Mesenchymal stem cell (in vitro differentiated cells and primary cell): ENCODE data around the gene CLIP3.
"Not testable (repeated sequence)": the region's sequence is repeated elsewhere in the genome, so short reads cannot be mapped to it uniquely, and the experiment has no call there.

Experiments used
- DNase-seq: peaks from one replicate; pipeline ENCODE4 v3.0.0-alpha.2; 2013
- H2AFZ ChIP-seq: one replicate; pipeline ENCODE4 v1.6.1; 2013; ENCODE audit warnings: low read depth, mild to moderate bottlenecking, control low read depth, inconsistent platforms, low read length, moderate library complexity
- H2AK5ac ChIP-seq: 2 replicates; pipeline ENCODE4 v1.6.1; 2013; ENCODE audit warnings: low read length, moderate library complexity, mild to moderate bottlenecking, inconsistent platforms; ENCODE audit not compliant: severe bottlenecking
- H2BK120ac ChIP-seq: one replicate; pipeline ENCODE4 v1.6.1; 2013; ENCODE audit warnings: low read depth, mild to moderate bottlenecking, inconsistent platforms, low read length, moderate library complexity
- H2BK12ac ChIP-seq, 2 experiments: one replicate each; pipeline ENCODE4 v1.6.1; 2013; ENCODE audit warnings: inconsistent platforms in 2 of 2, low read length in 2 of 2, mild to moderate bottlenecking in 2 of 2, moderate library complexity in 2 of 2, control low read depth in 1 of 2
- H2BK15ac ChIP-seq: one replicate; pipeline ENCODE4 v1.6.1; 2013; ENCODE audit warnings: mild to moderate bottlenecking, low read depth, inconsistent platforms; ENCODE audit not compliant: poor library complexity, severe bottlenecking
- H2BK5ac ChIP-seq: 2 replicates; pipeline ENCODE4 v1.6.1; 2013; ENCODE audit warnings: low read depth, mild to moderate bottlenecking, low read length, control low read depth, inconsistent platforms; ENCODE audit not compliant: poor library complexity, severe bottlenecking
- H3K14ac ChIP-seq, 2 experiments: one replicate each; pipeline ENCODE4 v1.6.1; 2013; ENCODE audit warnings: inconsistent platforms in 2 of 2, low read length in 2 of 2, control low read depth in 1 of 2, mild to moderate bottlenecking in 1 of 2, moderate library complexity in 1 of 2
- H3K18ac ChIP-seq, 2 experiments: one replicate each; pipeline ENCODE4 v1.6.1; 2013; ENCODE audit warnings: inconsistent platforms in 2 of 2, low read length in 2 of 2, control low read depth in 1 of 2, low read depth in 1 of 2, mild to moderate bottlenecking in 1 of 2
- H3K23ac ChIP-seq, 2 experiments: one replicate each; pipeline ENCODE4 v1.6.1; 2013; ENCODE audit warnings: inconsistent platforms in 2 of 2, low read length in 2 of 2, mild to moderate bottlenecking in 2 of 2, moderate library complexity in 2 of 2, control low read depth in 1 of 2
- H3K27ac ChIP-seq: 2 replicates; pipeline ENCODE4 v1.5.1; 2013; ENCODE audit warnings: mild to moderate bottlenecking, moderate library complexity, low read length, control low read depth, inconsistent platforms; ENCODE audit not compliant: poor library complexity, severe bottlenecking
- H3K27me3 ChIP-seq, 2 experiments: 2 replicates each; pipeline versions ENCODE4 v1.6.1 to v1.7.0; 2013; ENCODE audit warnings: low read length in 2 of 2, mild to moderate bottlenecking in 2 of 2, moderate library complexity in 2 of 2, control low read depth in 1 of 2, inconsistent platforms in 1 of 2; ENCODE audit not compliant: control insufficient read depth in 1 of 2, insufficient read depth in 1 of 2
- H3K36me3 ChIP-seq, 2 experiments: 2 replicates each; pipeline versions ENCODE4 v1.6.1 to v1.7.0; 2013; ENCODE audit warnings: low read length in 2 of 2, control low read depth in 1 of 2, inconsistent platforms in 1 of 2, low read depth in 1 of 2, mild to moderate bottlenecking in 1 of 2; ENCODE audit not compliant: insufficient read depth in 2 of 2, control insufficient read depth in 1 of 2
- H3K4ac ChIP-seq, 2 experiments: one replicate each; pipeline ENCODE4 v1.6.1; 2013; ENCODE audit warnings: inconsistent platforms in 2 of 2, low read length in 2 of 2, mild to moderate bottlenecking in 2 of 2, moderate library complexity in 2 of 2, control low read depth in 1 of 2, low read depth in 1 of 2
- H3K4me1 ChIP-seq: 2 replicates; pipeline ENCODE4 v1.6.1; 2013; ENCODE audit warnings: low read depth, low read length, control low read depth; ENCODE audit not compliant: control insufficient read depth, insufficient read depth
- H3K4me2 ChIP-seq: 2 replicates; pipeline ENCODE4 v1.6.1; 2013; ENCODE audit warnings: low read length, mild to moderate bottlenecking, inconsistent platforms; ENCODE audit not compliant: poor library complexity, severe bottlenecking
- H3K4me3 ChIP-seq, 2 experiments: 2 replicates each; pipeline versions ENCODE4 v1.5.1 to v1.7.0; 2013; ENCODE audit warnings: low read length in 2 of 2, mild to moderate bottlenecking in 2 of 2, control low read depth in 1 of 2, low read depth in 1 of 2; ENCODE audit not compliant: insufficient read depth in 1 of 2
- H3K79me1 ChIP-seq: replicated peaks from 2 replicates; pipeline ENCODE4 v1.6.1; 2013; ENCODE audit warnings: mild to moderate bottlenecking, control low read depth, low read length, inconsistent platforms; ENCODE audit not compliant: poor library complexity, severe bottlenecking
- H3K9ac ChIP-seq: 2 replicates; pipeline ENCODE4 v1.7.0; 2013; ENCODE audit warnings: mild to moderate bottlenecking, low read length, moderate library complexity
- H3K9me3 ChIP-seq: 2 replicates; pipeline ENCODE4 v1.7.0; 2013; ENCODE audit warnings: mild to moderate bottlenecking, low read length; ENCODE audit not compliant: control insufficient read depth
- H4K8ac ChIP-seq: one replicate; pipeline ENCODE4 v1.6.1; 2013; ENCODE audit warnings: inconsistent platforms, mild to moderate bottlenecking, low read length, moderate library complexity
- H4K91ac ChIP-seq: one replicate; pipeline ENCODE4 v1.6.1; 2013; ENCODE audit warnings: mild to moderate bottlenecking, low read length, inconsistent platforms
- WGBS: methylation state at CpG from one replicate; pipeline ENCODE4 v1.1.7; 2013; ENCODE audit warnings: mixed read lengths; 5-methylcytosine and 5-hydroxymethylcytosine counted together

Gene CLIP3

GRCh38 chr19:36073121-36073876 lies 40.6 kb upstream of the CLIP3 start:
- no peak overlapping the region for H2AK5ac ChIP-seq
- H3K9me3 ChIP-seq, result no peaks in the 10 kb centered on the region
- no peak overlapping the region for H3K18ac ChIP-seq
- no peak overlapping the region for H3K4me3 ChIP-seq
- H2BK5ac ChIP-seq, result no peak overlapping the region
- no peak overlapping the region for H2BK12ac ChIP-seq
- no peak overlapping the region for H4K8ac ChIP-seq
- no peak overlapping the region for H3K27ac ChIP-seq
- H2AFZ ChIP-seq, result no peak overlapping the region
- H3K36me3 ChIP-seq, result peaks cover 0 to 14% of the 10 kb centered on the region in 2 experiments
- 84% methylated on average over 10 of the region's 10 CpGs for WGBS
- no peak overlapping the region for H3K9ac ChIP-seq
- no peak for DNase-seq
- H3K4me1 ChIP-seq, result peaks cover 3% of the 10 kb centered on the region
- no peak overlapping the region for H4K91ac ChIP-seq
- peaks cover 5% of the 10 kb centered on the region for H3K79me1 ChIP-seq
- no peaks in the 10 kb centered on the region for H3K27me3 ChIP-seq
- no peak overlapping the region for H3K14ac ChIP-seq
- H2BK15ac ChIP-seq, result no peak overlapping the region
- H3K4me2 ChIP-seq, result no peak overlapping the region
- no peak overlapping the region for H3K4ac ChIP-seq
- H2BK120ac ChIP-seq, result no peak overlapping the region
- H3K23ac ChIP-seq, result no peak overlapping the region

- no peaks in the 10 kb centered on the region for H3K27me3 ChIP-seq
- no peak overlapping the region for H3K18ac ChIP-seq
- H3K4me3 ChIP-seq, result no peak overlapping the region
- H2BK120ac ChIP-seq, result no peak overlapping the region
- H3K36me3 ChIP-seq, result peaks cover 3 to 22% of the 10 kb centered on the region in 2 experiments
- H2BK12ac ChIP-seq, result no peak overlapping the region
- H3K9me3 ChIP-seq, result no peaks in the 10 kb centered on the region
- H2AFZ ChIP-seq, result no peak overlapping the region
- peaks cover 3% of the 10 kb centered on the region for H3K4me1 ChIP-seq
- WGBS, result 92% methylated on average over 8 of the region's 8 CpGs
- no peak overlapping the region for H3K14ac ChIP-seq
- H3K9ac ChIP-seq, result no peak overlapping the region
- H4K8ac ChIP-seq, result no peak overlapping the region
- no peak overlapping the region for H3K4ac ChIP-seq
- no peak for DNase-seq
- H3K4me2 ChIP-seq, result no peak overlapping the region
- no peak overlapping the region for H4K91ac ChIP-seq
- H2BK5ac ChIP-seq, result no peak overlapping the region
- no peak overlapping the region for H2AK5ac ChIP-seq
- no peak overlapping the region for H2BK15ac ChIP-seq
- no peak overlapping the region for H3K23ac ChIP-seq
- H3K79me1 ChIP-seq, result peaks cover 5% of the 10 kb centered on the region
- H3K27ac ChIP-seq, result no peak overlapping the region
Observed at GRCh38 chr19:36072081-36072480, 39.4 kb upstream of the CLIP3 start.

- 98% methylated on average over 9 of the region's 57 CpGs for WGBS
- not testable (repeated sequence) for H2BK12ac ChIP-seq, H3K27ac ChIP-seq, H3K14ac ChIP-seq, H3K4me3 ChIP-seq, H3K4me1 ChIP-seq, H2AK5ac ChIP-seq, H3K23ac ChIP-seq, H4K91ac ChIP-seq, H3K4ac ChIP-seq, DNase-seq, H4K8ac ChIP-seq, H3K79me1 ChIP-seq, H3K4me2 ChIP-seq, H2BK120ac ChIP-seq, H2AFZ ChIP-seq, H3K27me3 ChIP-seq, H3K9me3 ChIP-seq, H3K9ac ChIP-seq, H3K18ac ChIP-seq, H2BK15ac ChIP-seq, H2BK5ac ChIP-seq
- H3K36me3 ChIP-seq, result peaks cover 3 to 28% of the 10 kb centered on the region in 2 experiments
Observed at GRCh38 chr19:36068810-36069499, 36.3 kb upstream of the CLIP3 start.

DNA sequence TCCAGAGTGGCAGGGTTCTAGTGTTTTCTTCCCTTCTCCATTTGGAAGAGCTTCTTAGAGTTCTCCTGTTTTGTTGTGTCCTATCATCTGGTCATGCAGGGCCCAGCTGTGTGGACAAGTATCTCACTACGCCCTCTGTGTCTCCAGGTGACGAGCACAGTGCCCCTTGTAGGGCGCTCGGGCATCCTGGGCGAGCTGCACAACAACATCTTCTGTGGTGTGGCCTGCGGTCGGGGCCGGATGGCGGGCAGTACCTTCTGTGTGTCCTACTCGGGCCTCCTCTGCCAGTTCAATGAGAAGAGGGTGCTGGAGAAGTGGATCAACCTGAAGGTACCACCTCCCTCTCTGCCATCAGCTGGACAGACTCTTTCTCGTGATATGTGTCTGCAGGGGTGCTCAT lies 35.0 kb upstream of the CLIP3 start:
- H4K8ac ChIP-seq, result no peak overlapping the region
- H3K23ac ChIP-seq, result no peak overlapping the region
- H3K14ac ChIP-seq, result no peak overlapping the region
- H2BK12ac ChIP-seq, result peak overlapping the region in 1 of 2 experiments; percentile 23
- H4K91ac ChIP-seq, result no peak overlapping the region
- no peak overlapping the region for H3K27ac ChIP-seq
- H3K36me3 ChIP-seq, result peaks cover 3 to 25% of the 10 kb centered on the region in 2 experiments
- no peak overlapping the region for H2AK5ac ChIP-seq
- no peak for DNase-seq
- peaks cover 8% of the 10 kb centered on the region for H3K79me1 ChIP-seq
- H3K4me1 ChIP-seq, result peaks cover 3% of the 10 kb centered on the region
- whole genome bisulfite sequencing, result 93% methylated on average over 8 of the region's 11 CpGs
- no peak overlapping the region for H3K9ac ChIP-seq
- no peak overlapping the region for H3K18ac ChIP-seq
- H2BK5ac ChIP-seq, result no peak overlapping the region
- H2BK120ac ChIP-seq, result no peak overlapping the region
- no peaks in the 10 kb centered on the region for H3K9me3 ChIP-seq
- H2BK15ac ChIP-seq, result no peak overlapping the region
- H3K4ac ChIP-seq, result no peak overlapping the region
- H2AFZ ChIP-seq, result no peak overlapping the region
- no peaks in the 10 kb centered on the region for H3K27me3 ChIP-seq
- no peak overlapping the region for H3K4me3 ChIP-seq
- H3K4me2 ChIP-seq, result no peak overlapping the region
